ENCODE results near the gene SNX2.

The SNX2 gene

GRCh38 chr5:122773619-122774018, 1.3 kb upstream of the SNX2 start:
- DNase-seq, result no peak

GRCh38 chr5:122774519-122774860, 390 bp upstream of the SNX2 start:
- peak; percentile 72 to 73 for DNase-seq

GRCh38 chr5:122775550-122776542, 966 bp downstream of the SNX2 start:
- peak; percentile 67 to 72 for DNase-seq

- no peak for DNase-seq
Measured at GRCh38 chr5:122778157-122778556, 3.3 kb downstream of the SNX2 start.

GRCh38 chr5:122779451-122779850, 4.6 kb downstream of the SNX2 start:
- no peak for DNase-seq

- DNase-seq, result no peak
Measured at GRCh38 chr5:122780296-122780695, 5.4 kb downstream of the SNX2 start.

GRCh38 chr5:122781465-122781864, 6.6 kb downstream of the SNX2 start:
- DNase-seq, result no peak

- no peak for DNase-seq
Measured at GRCh38 chr5:122785294-122785693, 10.4 kb downstream of the SNX2 start.

- DNase-seq, result no peak
Measured at GRCh38 chr5:122788371-122788770, 13.5 kb downstream of the SNX2 start.

- DNase-seq, result no peak
Measured at GRCh38 chr5:122788996-122789395, 14.1 kb downstream of the SNX2 start.

GRCh38 chr5:122789461-122790171, 14.7 kb downstream of the SNX2 start:
- no peak for DNase-seq

- no peak for DNase-seq
Measured at GRCh38 chr5:122790354-122791103, 15.6 kb downstream of the SNX2 start.

GRCh38 chr5:122805481-122805880, 30.6 kb downstream of the SNX2 start:
- no peak for DNase-seq

- no peak for DNase-seq
Measured at GRCh38 chr5:122810405-122810804, 35.5 kb downstream of the SNX2 start.

- DNase-seq, result no peak
Measured at GRCh38 chr5:122815218-122815767, 40.4 kb downstream of the SNX2 start.

- no peak for DNase-seq
Measured at GRCh38 chr5:122816756-122817155, 41.9 kb downstream of the SNX2 start.

- DNase-seq, result no peak
Measured at GRCh38 chr5:122831984-122832383, 57.1 kb downstream of the SNX2 start.

GRCh38 chr5:122835681-122836080, 60.8 kb downstream of the SNX2 start:
- no peak for DNase-seq

- no peak for DNase-seq
Measured at GRCh38 chr5:122836947-122837346, 62.1 kb downstream of the SNX2 start.

GRCh38 chr5:122839731-122840130, 64.9 kb downstream of the SNX2 start:
- no peak for DNase-seq

GRCh38 chr5:122842016-122842580, 67.2 kb downstream of the SNX2 start:
- no peak for DNase-seq

- no peak for DNase-seq
Measured at GRCh38 chr5:122844136-122844909, 69.4 kb downstream of the SNX2 start.
